B cell (primary cell): ENCODE results near the gene ODC1. TPM values are rescaled to one million over a fixed set of nuclear protein-coding genes. Genes with fewer than 3 reads are reported as not detected.

Source experiments
- ATAC-seq: fragments of 200-7000 bp; cut with Tn5 transposase; one replicate; pipeline ENCODE4 v1.10.0; 2021; ENCODE audit warnings: low read depth, mild to moderate bottlenecking, moderate number of reproducible peaks, moderate library complexity
- CTCF ChIA-PET: fragments of 350-600 bp; sonication (Branson Sonifier 250); formaldehyde crosslinking; loops from one replicate; lab custom pipeline; 2021; ENCODE audit warnings: antibody characterized with exemption, inconsistent platforms; lab: Charles Lee
- POLR2A ChIA-PET: fragments of 350-600 bp; sonication (Branson Sonifier 250); formaldehyde crosslinking; loops from one replicate; lab custom pipeline; 2021; ENCODE audit warnings: antibody characterized with exemption; lab: Charles Lee
- DNase-seq: peaks from one replicate; pipeline ENCODE4 v3.0.0; 2013
- H2AFZ ChIP-seq: 2 replicates; pipeline ENCODE4 v1.6.1; 2012; ENCODE audit warnings: mild to moderate bottlenecking, low read depth, low read length; ENCODE audit not compliant: insufficient read depth, poor library complexity, severe bottlenecking
- H3K27ac ChIP-seq, 2 donors: 1 replicate in 1 of 2; 2 replicates in 1 of 2; pipeline ENCODE4 v1.5.1; 2012 to 2013; ENCODE audit warnings: low read length in 2 of 2, mild to moderate bottlenecking in 2 of 2, moderate library complexity in 1 of 2
- H3K27me3 ChIP-seq, 4 experiments: fragments of 200-600 bp in 1 of 4; sonication (generic) in 1 of 4; replicated peaks in 1 of 4; 1 replicate in 2 of 4; 2 replicates in 2 of 4; pipeline versions ENCODE4 v1.6.1 to v1.7.0; 2013 to 2016; ENCODE audit warnings: low read length in 3 of 4, mild to moderate bottlenecking in 2 of 4, mixed read lengths in 1 of 4, moderate library complexity in 1 of 4; ENCODE audit not compliant: insufficient read depth in 4 of 4, control insufficient read depth in 3 of 4; ENCODE audit errors: control extremely low read depth in 1 of 4
- H3K36me3 ChIP-seq, 2 experiments: replicated peaks in 1 of 2; 1 replicate in 1 of 2; 2 replicates in 1 of 2; pipeline versions ENCODE4 v1.6.1 to v1.7.1; 2013; ENCODE audit warnings: low read length in 1 of 2; ENCODE audit not compliant: insufficient read depth in 2 of 2, control insufficient read depth in 1 of 2; ENCODE audit errors: control extremely low read depth in 1 of 2, extremely low read depth in 1 of 2
- H3K4me1 ChIP-seq, 2 donors: fragments of 200-600 bp in 1 of 2; sonication (generic) in 1 of 2; 1 replicate in 1 of 2; 2 replicates in 1 of 2; pipeline versions ENCODE4 v1.5.1 to v1.6.1; 2013 to 2017; ENCODE audit warnings: low read length in 2 of 2; ENCODE audit not compliant: control insufficient read depth in 2 of 2, insufficient read depth in 2 of 2
- H3K4me2 ChIP-seq: replicated peaks from 2 replicates; pipeline ENCODE3; 2012; ENCODE audit warnings: mild to moderate bottlenecking, low read depth, low read length; ENCODE audit not compliant: poor library complexity, severe bottlenecking
- H3K4me3 ChIP-seq, 5 experiments: fragments of 200-600 bp in 1 of 5; sonication (generic) in 1 of 5; 1 replicate in 3 of 5; 2 replicates in 2 of 5; pipeline versions ENCODE4 v1.5.1 to v1.7.0; 2011 to 2016; ENCODE audit warnings: low read length in 4 of 5, mild to moderate bottlenecking in 4 of 5, low read depth in 2 of 5, control low read depth in 1 of 5, moderate library complexity in 1 of 5; ENCODE audit not compliant: insufficient read depth in 1 of 5; ENCODE audit errors: control extremely low read depth in 1 of 5, extremely low read depth in 1 of 5
- H3K79me2 ChIP-seq: fragments of 200-600 bp; sonication (generic); one replicate; pipeline ENCODE4 v1.6.0; 2016; ENCODE audit warnings: low read length; ENCODE audit not compliant: control insufficient read depth, insufficient read depth
- H3K9ac ChIP-seq: fragments of 200-600 bp; sonication (generic); 2 replicates; pipeline ENCODE4 v1.6.1; 2017; ENCODE audit warnings: mild to moderate bottlenecking, low read length, moderate library complexity
- H3K9me3 ChIP-seq, 3 donors: one replicate each; pipeline versions ENCODE4 v1.6.1 to v1.7.1; 2013; ENCODE audit warnings: low read length in 2 of 3; ENCODE audit not compliant: control insufficient read depth in 2 of 3, insufficient read depth in 1 of 3; ENCODE audit errors: control extremely low read depth in 1 of 3
- H4K20me1 ChIP-seq: 2 replicates; pipeline ENCODE4 v1.6.0; 2012; ENCODE audit warnings: mild to moderate bottlenecking, low read length; ENCODE audit not compliant: insufficient read depth, control insufficient read depth, poor library complexity, severe bottlenecking
- H3K27ac Mint-ChIP-seq: one replicate; pipeline ENCODE4 v1.8.0; 2021; ENCODE audit warnings: mixed read lengths
- H3K27me3 Mint-ChIP-seq: one replicate; pipeline ENCODE4 v1.8.0; 2021; ENCODE audit warnings: mixed read lengths
- H3K4me1 Mint-ChIP-seq: one replicate; pipeline ENCODE4 v1.8.0; 2021; ENCODE audit warnings: mixed read lengths
- H3K4me3 Mint-ChIP-seq: one replicate; pipeline ENCODE4 v1.8.0; 2021; ENCODE audit warnings: mixed read lengths
- H3K9me3 Mint-ChIP-seq: one replicate; pipeline ENCODE4 v1.8.0; 2022; ENCODE audit warnings: mixed read lengths; ENCODE audit not compliant: insufficient read depth
- EZH2 ChIP-seq: IDR thresholded peaks from 2 replicates; pipeline ENCODE4 v1.6.1; 2012; ENCODE audit warnings: borderline replicate concordance, low read depth, mild to moderate bottlenecking, moderate library complexity, low read length; ENCODE audit not compliant: insufficient read depth, poor library complexity, severe bottlenecking
- WGBS: methylation state at CpG from one replicate; pipeline ENCODE4 v1.1.5; 2013; ENCODE audit warnings: missing lambda C conversion rate; ENCODE audit not compliant: insufficient coverage; 5-methylcytosine and 5-hydroxymethylcytosine counted together
- intact Hi-C: fragments of 100-400 bp; cut with micrococcal nuclease; formaldehyde crosslinking; loops from one replicate; pipeline ENCODE4 v1.10.0; 2022
- polyA plus RNA-seq: library from polyadenylated mRNA; depleted of rRNA; stranded (reverse); fragments of >200 nt; gene quantifications from 2 replicates; pipeline ENCODE4 v1.2.3, GENCODE V29; 2012
- total RNA-seq, 2 donors: library from RNA; stranded (reverse); fragments of 120-200 nt in 1 of 2; gene quantifications; 1 replicate in 1 of 2; 2 replicates in 1 of 2; pipeline versions ENCODE4 v1.2.3 to v1.2.4, GENCODE V29; 2013 to 2022
- TF ChIP-seq, protein P1 (sequence below): fragments of 200-600 bp; IDR thresholded peaks from one replicate; pipeline ENCODE4 v1.8.0; 2022; ENCODE audit warnings: antibody characterized with exemption, mild to moderate bottlenecking

Gene ODC1
- total and polyA plus RNA-seq, 2 donors (not counting 1 experiment from before 2014, with no cell fraction given): 88.7 to 171 TPM

GRCh38 chr2:10410001-10410822 lies 37.9 kb downstream of the ODC1 start:
- peak overlapping the region; percentile 68 to 78 for H3K27ac ChIP-seq
- peak; percentile 78 for ATAC-seq
- WGBS: 14% methylated on average over 12 of the region's 14 CpGs

More at GRCh38 chr2:10410001-10410822, 37.9 kb downstream of the ODC1 start:
- Mint-ChIP-seq H3K27ac (peak overlapping the region; percentile 86), H3K9me3 (no peaks in the 10 kb centered on the region), H3K4me1 (peaks cover 76% of the 10 kb centered on the region), H3K27me3 (no peaks in the 10 kb centered on the region), H3K4me3 (peak overlapping the region; percentile 86)
- peak; percentile 88 for DNase-seq
- intact Hi-C loops: loop anchor here (1.0 kb wide), 6 partner anchors 22 to 108 kb away; partner anchors contain the start of gene HPCAL1
- peak overlapping the region; percentile 78 for H3K4me2 ChIP-seq
- no peak for TF ChIP-seq EZH2
- TF ChIP-seq, protein P1, sequence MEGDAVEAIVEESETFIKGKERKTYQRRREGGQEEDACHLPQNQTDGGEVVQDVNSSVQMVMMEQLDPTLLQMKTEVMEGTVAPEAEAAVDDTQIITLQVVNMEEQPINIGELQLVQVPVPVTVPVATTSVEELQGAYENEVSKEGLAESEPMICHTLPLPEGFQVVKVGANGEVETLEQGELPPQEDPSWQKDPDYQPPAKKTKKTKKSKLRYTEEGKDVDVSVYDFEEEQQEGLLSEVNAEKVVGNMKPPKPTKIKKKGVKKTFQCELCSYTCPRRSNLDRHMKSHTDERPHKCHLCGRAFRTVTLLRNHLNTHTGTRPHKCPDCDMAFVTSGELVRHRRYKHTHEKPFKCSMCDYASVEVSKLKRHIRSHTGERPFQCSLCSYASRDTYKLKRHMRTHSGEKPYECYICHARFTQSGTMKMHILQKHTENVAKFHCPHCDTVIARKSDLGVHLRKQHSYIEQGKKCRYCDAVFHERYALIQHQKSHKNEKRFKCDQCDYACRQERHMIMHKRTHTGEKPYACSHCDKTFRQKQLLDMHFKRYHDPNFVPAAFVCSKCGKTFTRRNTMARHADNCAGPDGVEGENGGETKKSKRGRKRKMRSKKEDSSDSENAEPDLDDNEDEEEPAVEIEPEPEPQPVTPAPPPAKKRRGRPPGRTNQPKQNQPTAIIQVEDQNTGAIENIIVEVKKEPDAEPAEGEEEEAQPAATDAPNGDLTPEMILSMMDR: no peak
- CTCF ChIA-PET: interaction anchor here (0.6 to 9.1 kb wide), 41 partner anchors 8 to 677 kb away, joined by 3 to 207 read pairs (median 10); partner anchors contain the start of genes HPCAL1, ODC1 and RRM2
- H3K79me2 ChIP-seq: peaks cover 70% of the 10 kb centered on the region
- peak overlapping the region in 4 of 5 experiments; percentile 1 to 42 (median 36) for H3K4me3 ChIP-seq
- H3K9ac ChIP-seq: peak overlapping the region; percentile 47
- H3K36me3 ChIP-seq: peaks cover 0 to 13% of the 10 kb centered on the region in 2 experiments
- peaks cover 61 to 87% of the 10 kb centered on the region in 2 donors for H3K4me1 ChIP-seq
- peak overlapping the region; percentile 5 for H2AFZ ChIP-seq
- H3K9me3 ChIP-seq: peaks cover 0 to 7% (median 5%) of the 10 kb centered on the region in 3 donors
- POLR2A ChIA-PET: interaction anchor here (0.6 to 5.0 kb wide), 13 partner anchors 10 to 285 kb away, joined by 3 to 72 read pairs (median 9); partner anchors contain the start of genes HPCAL1 and ODC1
- peaks cover 15% of the 10 kb centered on the region for H4K20me1 ChIP-seq
- no peaks in the 10 kb centered on the region for H3K27me3 ChIP-seq
